Thyroid gland (tissue), 4 donors: ENCODE measurements around the gene ISYNA1. TPM values are rescaled to one million over a fixed set of nuclear protein-coding genes. Genes with fewer than 3 reads are reported as not detected.

Experiments
- DNase-seq, 2 donors: peaks; one replicate each; pipeline ENCODE4 v3.0.0-alpha.2; 2019
- H3K27ac ChIP-seq, 3 donors: fragments of 200-600 bp; sonication (generic); 1 replicate in 2 of 3; 2 replicates in 1 of 3; pipeline ENCODE4 v1.5.1; 2016 to 2019; ENCODE audit warnings: mild to moderate bottlenecking in 1 of 3, moderate library complexity in 1 of 3
- H3K27me3 ChIP-seq: fragments of 200-600 bp; sonication (generic); one replicate; pipeline ENCODE4 v1.5.1; 2019
- H3K36me3 ChIP-seq, 2 donors: fragments of 200-600 bp; sonication (generic); one replicate each; pipeline ENCODE4 v1.5.1; 2016 to 2019
- H3K4me1 ChIP-seq, 2 donors: fragments of 200-600 bp; sonication (generic); one replicate each; pipeline ENCODE4 v1.5.1; 2017 to 2019
- H3K4me3 ChIP-seq, 3 donors: fragments of 200-600 bp; sonication (generic); replicated peaks in 1 of 3; 1 replicate in 2 of 3; 2 replicates in 1 of 3; pipeline ENCODE4 v1.5.1; 2016; ENCODE audit warnings: mild to moderate bottlenecking in 1 of 3
- H3K9me3 ChIP-seq: fragments of 200-600 bp; sonication (generic); one replicate; pipeline ENCODE4 v1.5.1; 2017
- CTCF ChIP-seq, 6 experiments: fragments of 200-600 bp in 3 of 6; fragments of 450-650 bp in 3 of 6; sonication (generic) in 3 of 6; IDR thresholded peaks; one replicate each; pipeline ENCODE4 v1.5.1; 2016 to 2019; ENCODE audit warnings: antibody characterized with exemption in 6 of 6, mild to moderate bottlenecking in 2 of 6, inconsistent platforms in 1 of 6, moderate library complexity in 1 of 6
- POLR2A ChIP-seq, 2 donors: fragments of 450-650 bp; IDR thresholded peaks; one replicate each; pipeline ENCODE4 v1.6.1; 2017; ENCODE audit warnings: antibody characterized with exemption in 2 of 2, mild to moderate bottlenecking in 2 of 2, moderate library complexity in 1 of 2
- WGBS, 2 donors: methylation state at CpG; one replicate each; pipeline ENCODE4 v1.1.5; 2017; 5-methylcytosine and 5-hydroxymethylcytosine counted together
- intact Hi-C: fragments of 100-400 bp; cut with DNase I; formaldehyde crosslinking; loops from one replicate; pipeline ENCODE4 v1.15.1; 2023
- total RNA-seq, 4 donors: library from RNA; depleted of rRNA; stranded (reverse); fragments of >200 nt; gene quantifications; one replicate each; pipeline ENCODE4 v1.2.3, GENCODE V29; 2016

Gene ISYNA1
- total RNA-seq, 4 donors from 2014 or later: 12.7 to 24.2 (median 22.9) TPM

DNA sequence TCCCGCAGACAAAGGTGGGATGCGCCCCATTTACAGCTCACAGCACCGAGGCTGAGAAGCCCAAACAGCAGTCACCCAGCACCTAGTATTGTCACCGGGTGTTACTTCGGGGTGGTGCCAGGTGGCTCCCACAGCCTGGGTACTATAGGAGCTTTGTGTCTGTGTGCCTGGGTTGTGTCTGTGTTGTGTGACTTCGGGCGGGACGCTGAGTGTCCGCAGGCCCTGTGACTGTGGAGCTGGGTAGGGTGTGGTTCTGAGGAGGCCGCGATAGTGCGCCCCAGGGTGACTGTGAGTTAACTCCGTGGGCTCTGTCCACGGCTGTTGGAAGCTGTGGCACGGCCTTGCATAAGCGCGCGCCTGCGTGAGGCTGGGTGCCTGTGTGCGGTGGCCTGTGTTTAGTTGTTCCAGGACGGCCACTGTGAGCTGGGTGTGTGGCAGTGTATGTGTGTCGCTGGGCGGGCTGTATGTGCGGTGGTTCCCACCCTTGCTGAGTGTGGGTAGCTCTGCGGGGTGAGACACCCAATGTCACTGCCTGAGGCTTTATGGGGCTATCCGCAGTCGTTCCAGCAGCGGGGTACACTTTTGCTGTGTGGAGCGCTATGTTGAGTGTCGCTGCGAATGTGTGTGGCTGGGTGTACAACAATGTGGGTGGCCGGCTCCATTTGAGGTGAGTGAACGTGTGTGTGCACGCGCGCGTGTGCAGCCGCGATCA, 19.3 kb downstream of the ISYNA1 start:
- intact Hi-C loops: loop anchor here (10.0 kb wide), 2 partner anchors 164 to 214 kb away; partner anchors contain the start of gene RAB3A
- peak; percentile 43 to 44 for DNase-seq
- TF ChIP-seq POLR2A (IDR thresholded peaks at IDR 0.05) (no peak), CTCF (IDR thresholded peaks at IDR 0.05) (no peak)
- H3K27ac ChIP-seq: peak overlapping the region; percentile 5 to 90 (median 90)
- peak overlapping the region in 1 of 3 donors; percentile 66 for H3K4me3 ChIP-seq
- peaks cover 44 to 65% of the 10 kb centered on the region in 2 donors for H3K4me1 ChIP-seq
- H3K27me3 ChIP-seq: no peaks in the 10 kb centered on the region
- H3K36me3 ChIP-seq: no peaks in the 10 kb centered on the region
- 16 to 44% methylated on average over 5 to 29 of the region's 39 CpGs for WGBS, 2 donors
- H3K9me3 ChIP-seq: no peaks in the 10 kb centered on the region

DNA sequence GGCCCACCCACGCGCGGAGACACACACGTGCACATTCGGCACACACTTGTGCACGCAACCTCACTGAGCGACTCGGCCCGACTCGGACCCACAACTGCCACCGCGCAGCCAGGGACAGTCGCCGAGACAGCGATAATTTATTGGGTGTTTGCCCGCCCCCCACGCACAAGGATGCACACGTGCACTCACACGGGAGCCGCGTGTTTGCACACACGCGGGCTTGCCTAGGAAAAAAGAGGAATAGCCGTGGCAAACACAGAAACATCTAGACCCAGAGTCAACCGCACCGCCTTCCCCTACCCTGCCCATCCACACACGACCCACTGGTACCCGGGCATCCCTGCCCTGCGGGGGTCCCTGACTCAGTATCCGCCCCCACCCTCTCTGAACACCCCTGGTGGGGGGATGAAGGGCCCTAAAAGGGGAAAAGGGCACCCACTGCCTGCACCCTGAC, 19.9 kb downstream of the ISYNA1 start:
- Histone ChIP-seq H3K9me3 (no peaks in the 10 kb centered on the region), H3K36me3 (no peaks in the 10 kb centered on the region), H3K4me3 (peak overlapping the region in 1 of 3 donors; percentile 38), H3K27me3 (no peaks in the 10 kb centered on the region), H3K4me1 (peaks cover 44 to 59% of the 10 kb centered on the region in 2 donors), H3K27ac (peak overlapping the region; percentile 87 to 90 (median 90))
- DNase-seq: no peak
- 15 to 18% methylated on average over 7 to 22 of the region's 30 CpGs for WGBS, 2 donors
- no peak for TF ChIP-seq POLR2A (IDR thresholded peaks at IDR 0.05)
- TF ChIP-seq CTCF (IDR thresholded peaks at IDR 0.05): no peak
- intact Hi-C loops: loop anchor here (10.0 kb wide), 2 partner anchors 163 to 213 kb away; partner anchors contain the start of gene RAB3A

GRCh38 chr19:18417250-18418028, 20.5 kb downstream of the ISYNA1 start:
- Histone ChIP-seq H3K9me3 (no peaks in the 10 kb centered on the region), H3K36me3 (no peaks in the 10 kb centered on the region), H3K27ac (peak overlapping the region; percentile 87 to 90 (median 90)), H3K4me3 (peak overlapping the region in 1 of 3 donors; percentile 38), H3K27me3 (no peaks in the 10 kb centered on the region), H3K4me1 (peaks cover 44 to 59% of the 10 kb centered on the region in 2 donors)
- no peak for TF ChIP-seq POLR2A (IDR thresholded peaks at IDR 0.05)
- TF ChIP-seq CTCF (IDR thresholded peaks at IDR 0.05): no peak
- 2 to 3% methylated on average over 10 to 11 of the region's 53 CpGs for WGBS, 2 donors
- DNase-seq: peak; percentile 50 to 62
- intact Hi-C loops: loop anchor here (10.0 kb wide), 2 partner anchors 163 to 213 kb away; partner anchors contain the start of gene RAB3A

- H3K4me3 ChIP-seq: peak overlapping the region in 1 of 3 donors; percentile 38
- TF ChIP-seq POLR2A (IDR thresholded peaks at IDR 0.05) (no peak), CTCF (IDR thresholded peaks at IDR 0.05) (no peak)
- H3K4me1 ChIP-seq: peaks cover 44 to 59% of the 10 kb centered on the region in 2 donors
- no peaks in the 10 kb centered on the region for H3K27me3 ChIP-seq
- WGBS, 2 donors: 1% methylated on average over 33 to 41 of the region's 44 CpGs
- H3K27ac ChIP-seq: peak overlapping the region; percentile 87 to 90 (median 90)
- intact Hi-C loops: loop anchor here (10.0 kb wide), 2 partner anchors 162 to 212 kb away; partner anchors contain the start of gene RAB3A
- no peaks in the 10 kb centered on the region for H3K36me3 ChIP-seq
- DNase-seq: peak; percentile 71 to 81
- no peaks in the 10 kb centered on the region for H3K9me3 ChIP-seq
Measured at GRCh38 chr19:18416778-18417249, 21.1 kb downstream of the ISYNA1 start.
